Psoas muscle (tissue), 8 donors: ENCODE results near the gene EDN1. TPM values are rescaled to one million over a fixed set of nuclear protein-coding genes. Genes with fewer than 3 reads are reported as not detected.
A peak's percentile ranks its signal among the peaks of the same experiment; 100 is the strongest.

Experiments used
- ATAC-seq, 4 donors: fragments of 200-7000 bp; cut with Tn5 transposase; one replicate each; pipeline ENCODE4 v1.9.1; 2020; ENCODE audit warnings: moderate library complexity in 3 of 4, mild to moderate bottlenecking in 2 of 4
- DNase-seq, 2 donors: peaks; one replicate each; pipeline ENCODE4 v3.0.0-alpha.2; 2020
- H3K27ac ChIP-seq: fragments of 200-600 bp; one replicate; pipeline ENCODE4 v1.8.0; 2022
- H3K27me3 ChIP-seq, 3 donors: fragments of 200-600 bp in 1 of 3; one replicate each; pipeline versions ENCODE4 v1.6.1 to v1.8.0; 2013 to 2022; ENCODE audit warnings: low read length in 2 of 3, mild to moderate bottlenecking in 2 of 3, moderate library complexity in 1 of 3; ENCODE audit not compliant: insufficient read depth in 3 of 3
- H3K36me3 ChIP-seq, 2 donors: fragments of 200-600 bp in 1 of 2; one replicate each; pipeline versions ENCODE4 v1.6.1 to v1.8.0; 2013 to 2022; ENCODE audit warnings: low read depth in 1 of 2, mild to moderate bottlenecking in 1 of 2, moderate library complexity in 1 of 2; ENCODE audit not compliant: insufficient read depth in 1 of 2
- H3K4me1 ChIP-seq: fragments of 200-600 bp; one replicate; pipeline ENCODE4 v1.8.0; 2022
- H3K4me3 ChIP-seq: fragments of 200-600 bp; one replicate; pipeline ENCODE4 v1.8.0; 2022; ENCODE audit warnings: mild to moderate bottlenecking
- H3K9me3 ChIP-seq: fragments of 200-600 bp; one replicate; pipeline ENCODE4 v1.8.0; 2022
- CTCF ChIP-seq: fragments of 200-600 bp; IDR thresholded peaks from one replicate; pipeline ENCODE4 v1.8.0; 2022; ENCODE audit warnings: antibody characterized with exemption
- WGBS, 3 donors: extraction: QIAGEN DNeasy Blood & Tissue Kit; methylation state at CpG; one replicate each; pipeline versions ENCODE4 v1.1.6 to v1.1.7; 2013; 5-methylcytosine and 5-hydroxymethylcytosine counted together
- intact Hi-C, 2 donors: fragments of 100-400 bp; cut with DNase I; formaldehyde crosslinking; loops; one replicate each; pipeline versions ENCODE4 v1.11.0 to v1.14.2; 2022
- polyA plus RNA-seq, 3 donors: library from polyadenylated mRNA; stranded (reverse); fragments of 200-250 nt; gene quantifications; one replicate each; pipeline ENCODE4 v1.2.3, GENCODE V29; 2013
- total RNA-seq, 4 donors: library from RNA; stranded (reverse); fragmentation: NEBNext Ultra II Directional in 2 of 4; extraction: Animal tissue kit (Norgen Biotek cat#: 25700) in 2 of 4; gene quantifications; one replicate each; pipeline versions ENCODE4 v1.2.1 to v1.2.4, GENCODE V29; 2021 to 2023
- donor health status: healthy with polysubstance abuse.
- donor health status: DM: no; HTN: no; CAD: no; lungs with moderate emphysema.
- donor health status: Bipolar disorder and iron deficiency.
- donor health status: healthy.
- donor health status: DM: yes; HTN: yes; CAD: no.
- donor health status: DM: no; HTN: no; CAD: no.
- donor health status: DM: no; HTN: no; CAD: no.
- donor health status: DM: yes; HTN: yes; CAD: no.

Gene EDN1
- total and polyA plus RNA-seq, 7 donors: 0.68 to 3.7 (median 2.0) TPM

GRCh38 chr6:12286373-12287110 is 3.6 kb upstream of the EDN1 start:
- Histone ChIP-seq H3K4me3 (no peak overlapping the region), H3K9me3 (no peaks in the 10 kb centered on the region), H3K27ac (no peak overlapping the region), H3K4me1 (peaks cover 10% of the 10 kb centered on the region), H3K27me3 (peaks cover 0 to 14% (median 4%) of the 10 kb centered on the region in 3 donors), H3K36me3 (no peaks in the 10 kb centered on the region)
- WGBS, 3 donors: 75 to 78% (median 76%) methylated on average over 4 of the region's 4 CpGs
- no peak for TF ChIP-seq CTCF
- ATAC-seq (no peak), DNase-seq (no peak)
- intact Hi-C loops: no loop called here

GRCh38 chr6:12288211-12288618 is 1.9 kb upstream of the EDN1 start:
- no peak for ATAC-seq
- no peak for TF ChIP-seq CTCF
- no peak overlapping the region for H3K27ac ChIP-seq
- no peak overlapping the region for H3K4me3 ChIP-seq
- intact Hi-C loops: no loop called here
- peak in 1 of 2 donors; percentile 13 for DNase-seq
- H3K27me3 ChIP-seq: peaks cover 0 to 26% (median 9%) of the 10 kb centered on the region in 3 donors
- peaks cover 10% of the 10 kb centered on the region for H3K4me1 ChIP-seq
- H3K9me3 ChIP-seq: no peaks in the 10 kb centered on the region
- 88 to 92% (median 91%) methylated on average over 13 of the region's 13 CpGs for WGBS, 3 donors
- H3K36me3 ChIP-seq: no peaks in the 10 kb centered on the region

- WGBS, 3 donors: 79 to 89% (median 88%) methylated on average over 3 of the region's 3 CpGs
- Histone ChIP-seq H3K9me3 (no peaks in the 10 kb centered on the region), H3K36me3 (no peaks in the 10 kb centered on the region), H3K27me3 (peaks cover 0 to 26% (median 9%) of the 10 kb centered on the region in 3 donors), H3K4me3 (peak overlapping the region; percentile 62), H3K4me1 (peaks cover 10% of the 10 kb centered on the region), H3K27ac (no peak overlapping the region)
- no peak for ATAC-seq
- no peak for DNase-seq
- intact Hi-C loops: no loop called here
- no peak for TF ChIP-seq CTCF
Observed at GRCh38 chr6:12288914-12289313, 1.2 kb upstream of the EDN1 start.

GRCh38 chr6:12289365-12289919 is 719 bp upstream of the EDN1 start:
- TF ChIP-seq CTCF: peak; percentile 52
- intact Hi-C loops: no loop called here

More at GRCh38 chr6:12289365-12289919, 719 bp upstream of the EDN1 start:
- DNase-seq (no peak), ATAC-seq (peak in 2 of 4 donors; percentile 38 to 73)
- Histone ChIP-seq H3K4me3 (peak overlapping the region; percentile 62), H3K36me3 (no peaks in the 10 kb centered on the region), H3K27ac (peak overlapping the region; percentile 41), H3K4me1 (peaks cover 10% of the 10 kb centered on the region), H3K9me3 (no peaks in the 10 kb centered on the region), H3K27me3 (peaks cover 0 to 26% (median 9%) of the 10 kb centered on the region in 3 donors)
- WGBS, 3 donors: 2% methylated on average over 13 of the region's 13 CpGs
